GM12878 (cell line): ENCODE results near the gene DPH6. TPM values are rescaled to one million over a fixed set of nuclear protein-coding genes. Genes with fewer than 3 reads are reported as not detected.

Source experiments
- ATAC-seq: fragments of 200-7000 bp; cut with Tn5 transposase; 3 replicates; pipeline ENCODE4 v1.9.1; 2020; ENCODE audit warnings: mild to moderate bottlenecking, moderate library complexity
- BruUV-seq: library from RNA; stranded (reverse); fragments of 400-500 nt; replicated peaks from 2 replicates; lab custom pipeline; 2021; lab: Mats Ljungman, UMichigan
- CTCF ChIA-PET: fragments of 300-600 bp; sonication (Branson Sonifier 250); formaldehyde crosslinking; extraction: SDS; loops from one replicate; lab custom pipeline; 2021; ENCODE audit warnings: inconsistent platforms; lab: Yijun Ruan, JAX
- POLR2A ChIA-PET: fragments of 350-600 bp; formaldehyde crosslinking; extraction: SDS; loops from one replicate; lab custom pipeline; 2021; ENCODE audit warnings: inconsistent platforms; lab: Charles Lee
- RAD21 ChIA-PET: fragments of 300-600 bp; sonication (Branson Sonifier 250); formaldehyde crosslinking; loops from one replicate; lab custom pipeline; 2023; ENCODE audit warnings: antibody characterized with exemption; ENCODE audit not compliant: unreplicated experiment; lab: Charles Lee
- SMC1A ChIA-PET: fragments of 300-600 bp; sonication (Branson Sonifier 250); formaldehyde crosslinking; loops from one replicate; lab custom pipeline; 2023; ENCODE audit not compliant: unreplicated experiment, uncharacterized antibody; lab: Charles Lee
- DNase-seq: peaks from one replicate; pipeline ENCODE4 v3.0.0-alpha.2; 2011; ENCODE audit warnings: low read depth, low spot score
- FAIRE-seq: peaks from 3 replicates; lab custom pipeline; 2011; peaks lifted over from hg19 to GRCh38; lab: Jason Lieb, UNC
- H2AFZ ChIP-seq: 2 replicates; pipeline ENCODE4 v1.6.0; 2011; ENCODE audit warnings: low read depth, low read length, control low read depth; ENCODE audit not compliant: control insufficient read depth
- H3K27ac ChIP-seq: 2 replicates; pipeline ENCODE4 v1.5.1; 2011; ENCODE audit warnings: control low read depth; ENCODE audit not compliant: control insufficient read depth, insufficient read depth
- H3K27me3 ChIP-seq, 2 experiments: replicated peaks in 1 of 2; 2 replicates each; pipeline versions ENCODE4 v1.6.0 to v1.6.1; 2011; ENCODE audit warnings: low read length in 1 of 2; ENCODE audit not compliant: control insufficient read depth in 2 of 2, insufficient read depth in 2 of 2
- H3K36me3 ChIP-seq, 2 experiments: 2 replicates each; pipeline ENCODE4 v1.5.1; 2011; ENCODE audit warnings: low read length in 1 of 2; ENCODE audit not compliant: control insufficient read depth in 2 of 2, insufficient read depth in 2 of 2
- H3K4me1 ChIP-seq: 2 replicates; pipeline ENCODE4 v1.6.1; 2011; ENCODE audit warnings: mild to moderate bottlenecking, low read length, moderate library complexity, mixed read lengths; ENCODE audit not compliant: control insufficient read depth, insufficient read depth
- H3K4me2 ChIP-seq: 2 replicates; pipeline ENCODE4 v1.6.0; 2011; ENCODE audit warnings: control low read depth; ENCODE audit not compliant: control insufficient read depth, insufficient read depth
- H3K4me3 ChIP-seq: fragments of 200-600 bp; sonication (generic); 2 replicates; pipeline ENCODE4 v1.5.1; 2016
- H3K79me2 ChIP-seq: 2 replicates; pipeline ENCODE4 v1.6.0; 2011; ENCODE audit warnings: low read length; ENCODE audit not compliant: control insufficient read depth, insufficient read depth
- H3K9ac ChIP-seq: 2 replicates; pipeline ENCODE4 v1.8.0; 2011; ENCODE audit warnings: low read length, control low read depth, mixed read lengths; ENCODE audit not compliant: control insufficient read depth, insufficient read depth
- H3K9me3 ChIP-seq: replicated peaks from 3 replicates; pipeline ENCODE4 v1.5.1; 2011; ENCODE audit warnings: mild to moderate bottlenecking, low read length; ENCODE audit not compliant: control insufficient read depth, insufficient read depth
- H4K20me1 ChIP-seq: 2 replicates; pipeline ENCODE4 v1.6.0; 2011; ENCODE audit not compliant: control insufficient read depth, insufficient read depth
- BACH1 ChIP-seq: fragments of 450-650 bp; IDR thresholded peaks from 2 replicates; pipeline ENCODE4 v1.6.1; 2017; ENCODE audit warnings: mild to moderate bottlenecking, borderline replicate concordance
- CREB1 ChIP-seq: IDR thresholded peaks from 2 replicates; pipeline ENCODE4 v1.6.1; 2012; ENCODE audit warnings: low read depth, mild to moderate bottlenecking, inconsistent platforms
- CREM ChIP-seq: IDR thresholded peaks from 2 replicates; pipeline ENCODE4 v1.6.1; 2014; ENCODE audit warnings: antibody characterized with exemption, low read depth
- CTCF ChIP-seq, 3 experiments: IDR thresholded peaks in 2 of 3; conservative IDR thresholded peaks in 1 of 3; 2 replicates each; pipeline ENCODE4 v1.5.1; 2011; ENCODE audit warnings: low read depth in 3 of 3, low read length in 3 of 3, mild to moderate bottlenecking in 3 of 3, control low read depth in 2 of 3, moderate library complexity in 2 of 3, inconsistent platforms in 1 of 3, mixed read lengths in 1 of 3; ENCODE audit not compliant: control insufficient read depth in 2 of 3, insufficient read depth in 1 of 3; ENCODE audit errors: extremely low read depth in 1 of 3
- MYC ChIP-seq: IDR thresholded peaks from 2 replicates; pipeline ENCODE4 v1.6.1; 2011; ENCODE audit warnings: mild to moderate bottlenecking, low read length, moderate library complexity, inconsistent platforms; ENCODE audit not compliant: insufficient read depth, insufficient replicate concordance, insufficient read length, severe bottlenecking
- NFYB ChIP-seq: IDR thresholded peaks from 2 replicates; pipeline ENCODE4 v1.6.1; 2011; ENCODE audit warnings: low read depth, mild to moderate bottlenecking, low read length, improper control_type of control experiment, moderate library complexity; ENCODE audit not compliant: insufficient read depth
- PML ChIP-seq: IDR thresholded peaks from 2 replicates; pipeline ENCODE4 v1.6.1; 2012; ENCODE audit warnings: low read length, inconsistent platforms
- RAD51 ChIP-seq: fragments of 450-650 bp; IDR thresholded peaks from 2 replicates; pipeline ENCODE4 v1.6.1; 2016; ENCODE audit warnings: moderate library complexity, mild to moderate bottlenecking, inconsistent platforms
- SIN3A ChIP-seq: IDR thresholded peaks from 2 replicates; pipeline ENCODE4 v1.6.1; 2012; ENCODE audit warnings: low read depth, low read length, improper control_type of control experiment
- SKIL ChIP-seq: fragments of 450-650 bp; IDR thresholded peaks from 2 replicates; pipeline ENCODE4 v1.6.1; 2017; ENCODE audit warnings: mild to moderate bottlenecking, low read depth, inconsistent platforms; ENCODE audit not compliant: poor library complexity, severe bottlenecking
- TCF12 ChIP-seq: IDR thresholded peaks from 2 replicates; pipeline ENCODE4 v1.6.1; 2011; ENCODE audit warnings: low read depth, mild to moderate bottlenecking, low read length
- ZNF207 ChIP-seq: fragments of 450-650 bp; IDR thresholded peaks from 2 replicates; pipeline ENCODE4 v1.6.1; 2014; ENCODE audit warnings: antibody characterized with exemption, mild to moderate bottlenecking, borderline replicate concordance
- in situ Hi-C: fragments of 300-500 bp; cut with MboI; formaldehyde crosslinking; loops from 9 replicates; pipeline ENCODE4 v1.14.3; 2018; ENCODE audit warnings: mixed read lengths
- intact Hi-C: fragments of 100-400 bp; cut with micrococcal nuclease; formaldehyde crosslinking; loops from one replicate; pipeline ENCODE4 v1.14.2; 2022; ENCODE audit not compliant: unreplicated experiment
- polyA plus RNA-seq, 11 experiments: library from polyadenylated mRNA; depleted of rRNA in 4 of 11; unstranded in 6 of 11; stranded (reverse) in 5 of 11; fragments of >200 nt; fragmentation: Nextera tagmentation in 4 of 11; fragmentation: Illumina TruSeq in 1 of 11; extraction: Ambion mirVana in 4 of 11; extraction: Trizol in 1 of 11; gene quantifications; 1 replicate in 1 of 11; 2 replicates in 10 of 11; pipeline versions ENCODE4 v1.2.1 to v1.2.3, GENCODE V29; 2011 to 2016; ENCODE audit warnings: inconsistent platforms in 2 of 11, missing spikeins in 2 of 11, low read depth in 1 of 11
- total RNA-seq, 4 experiments: library from RNA; depleted of rRNA in 3 of 4; stranded (reverse); fragments of >200 nt in 3 of 4; fragmentation: Illumina TruSeq in 1 of 4; extraction: Trizol in 1 of 4; gene quantifications; 2 replicates each; pipeline versions ENCODE4 v1.2.1 to v1.2.3, GENCODE V29; 2013 to 2021
- TF ChIP-seq, protein P1 (sequence below): fragments of 450-650 bp; IDR thresholded peaks from 2 replicates; pipeline ENCODE4 v1.6.1; 2016; ENCODE audit warnings: mild to moderate bottlenecking

DPH6 gene
- total and polyA plus RNA-seq, 10 of the 15 experiments (the other 5 are each of a cell fraction or from before 2014, with no cell fraction given): 9.0 to 68.5 (median 17.1) TPM

GRCh38 chr15:35351059-35351458 lies 194.9 kb downstream of the DPH6 start:
- TF ChIP-seq MYC: no peak
- no peak for TF ChIP-seq RAD51
- TF ChIP-seq NFYB: no peak
- TF ChIP-seq, protein P1, sequence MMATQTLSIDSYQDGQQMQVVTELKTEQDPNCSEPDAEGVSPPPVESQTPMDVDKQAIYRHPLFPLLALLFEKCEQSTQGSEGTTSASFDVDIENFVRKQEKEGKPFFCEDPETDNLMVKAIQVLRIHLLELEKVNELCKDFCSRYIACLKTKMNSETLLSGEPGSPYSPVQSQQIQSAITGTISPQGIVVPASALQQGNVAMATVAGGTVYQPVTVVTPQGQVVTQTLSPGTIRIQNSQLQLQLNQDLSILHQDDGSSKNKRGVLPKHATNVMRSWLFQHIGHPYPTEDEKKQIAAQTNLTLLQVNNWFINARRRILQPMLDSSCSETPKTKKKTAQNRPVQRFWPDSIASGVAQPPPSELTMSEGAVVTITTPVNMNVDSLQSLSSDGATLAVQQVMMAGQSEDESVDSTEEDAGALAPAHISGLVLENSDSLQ: no peak
- TF ChIP-seq BACH1: no peak
- TF ChIP-seq CTCF (IDR thresholded peaks at IDR 0.05 in 2 of 3, conservative IDR thresholded peaks at IDR 0.05 in 1 of 3; ENCODE audit: control insufficient read depth in 2 of 3, extremely low read depth in 1 of 3, insufficient read depth in 1 of 3, low read depth in 3 of 3, low read length in 3 of 3): no peak
- TF ChIP-seq CREB1: no peak
- no peak for TF ChIP-seq ZNF207
- TF ChIP-seq TCF12: no peak
- no peak for TF ChIP-seq CREM
- TF ChIP-seq SKIL: no peak
- TF ChIP-seq SIN3A: no peak
- no peak for TF ChIP-seq PML
- ChIA-PET POLR2A (no interaction called here), RAD21 (no interaction called here), SMC1A (interaction anchor here (0.6 kb wide), 2 partner anchors 93 to 94 kb away, joined by 3 read pairs; no protein-coding TSS in a partner anchor), CTCF (no interaction called here)
- Histone ChIP-seq H3K27me3 (no peaks in the 10 kb centered on the region), H3K9ac (no peak overlapping the region), H3K36me3 (no peaks in the 10 kb centered on the region), H3K9me3 (no peaks in the 10 kb centered on the region), H3K27ac (no peak overlapping the region), H4K20me1 (no peaks in the 10 kb centered on the region), H3K4me1 (no peaks in the 10 kb centered on the region), H3K4me3 (no peak overlapping the region), H2AFZ (no peak overlapping the region), H3K4me2 (no peak overlapping the region), H3K79me2 (no peaks in the 10 kb centered on the region)
- ATAC-seq (no peak), DNase-seq (no peak), FAIRE-seq (no peak)
- in situ Hi-C loops (no loop called here), intact Hi-C loops (no loop called here)
- BruUV-seq: no TSS peak
